H1 (cell line): ENCODE results near the gene LRRTM3. TPM values are rescaled to one million over a fixed set of nuclear protein-coding genes. Genes with fewer than 3 reads are reported as not detected.

Source experiments
- CTCF ChIA-PET: fragments of 300-600 bp; sonication (Branson Sonifier 250); formaldehyde crosslinking; loops from one replicate; lab custom pipeline; 2021; ENCODE audit not compliant: partially characterized antibody; lab: Charles Lee
- POLR2A ChIA-PET: fragments of 300-600 bp; sonication (Branson Sonifier 250); formaldehyde crosslinking; loops from one replicate; lab custom pipeline; 2021; ENCODE audit warnings: inconsistent platforms; ENCODE audit not compliant: partially characterized antibody; lab: Charles Lee
- DNase-seq, 2 experiments: peaks; one replicate each; pipeline versions ENCODE4 v3.0.0 to v3.0.0-alpha.2; 2010 to 2022; ENCODE audit warnings: low spot score in 2 of 2, low read depth in 1 of 2, mixed read lengths in 1 of 2
- FAIRE-seq: peaks from 2 replicates; lab custom pipeline; 2011; peaks lifted over from hg19 to GRCh38; lab: Jason Lieb, UNC
- H2AFZ ChIP-seq: 2 replicates; pipeline ENCODE4 v1.8.1; 2012; ENCODE audit warnings: low read length, inconsistent platforms
- H2AK5ac ChIP-seq: 2 replicates; pipeline ENCODE4 v1.6.1; 2013; ENCODE audit warnings: low read depth, low read length
- H2BK120ac ChIP-seq: replicated peaks from 2 replicates; pipeline ENCODE3; 2013; ENCODE audit warnings: low read depth, low read length, inconsistent platforms
- H2BK12ac ChIP-seq: 2 replicates; pipeline ENCODE4 v1.6.1; 2013; ENCODE audit warnings: low read depth, low read length
- H2BK15ac ChIP-seq: 2 replicates; pipeline ENCODE4 v1.6.1; 2013; ENCODE audit warnings: low read length
- H2BK20ac ChIP-seq: 2 replicates; pipeline ENCODE4 v1.6.1; 2013; ENCODE audit warnings: low read length
- H2BK5ac ChIP-seq: 2 replicates; pipeline ENCODE4 v1.6.1; 2013; ENCODE audit warnings: low read depth, low read length
- H3K14ac ChIP-seq: 2 replicates; pipeline ENCODE4 v1.6.1; 2013; ENCODE audit warnings: inconsistent platforms; ENCODE audit not compliant: insufficient read length
- H3K18ac ChIP-seq: 2 replicates; pipeline ENCODE4 v1.6.1; 2013; ENCODE audit warnings: low read length; ENCODE audit errors: extremely low read depth
- H3K23ac ChIP-seq: 2 replicates; pipeline ENCODE4 v1.6.1; 2013; ENCODE audit warnings: inconsistent platforms; ENCODE audit not compliant: insufficient read length
- H3K23me2 ChIP-seq: 2 replicates; pipeline ENCODE4 v1.6.1; 2013; ENCODE audit warnings: low read depth, low read length
- H3K27ac ChIP-seq: 2 replicates; pipeline ENCODE4 v1.6.1; 2011; ENCODE audit warnings: low read depth, low read length, inconsistent platforms
- H3K27me3 ChIP-seq, 4 experiments: replicated peaks in 1 of 4; 1 replicate in 1 of 4; 2 replicates in 3 of 4; pipeline versions ENCODE4 v1.6.1 to v1.8.1; 2011 to 2013; ENCODE audit warnings: low read length in 3 of 4, mild to moderate bottlenecking in 3 of 4, inconsistent platforms in 2 of 4, mixed read lengths in 2 of 4, moderate library complexity in 1 of 4; ENCODE audit not compliant: control insufficient read depth in 3 of 4, insufficient read depth in 3 of 4; ENCODE audit errors: extremely low read depth in 1 of 4
- H3K36me3 ChIP-seq, 4 experiments: 2 replicates each; pipeline versions ENCODE4 v1.6.1 to v1.8.1; 2011 to 2013; ENCODE audit warnings: mild to moderate bottlenecking in 4 of 4, low read length in 3 of 4, moderate library complexity in 2 of 4, control low read depth in 1 of 4, inconsistent platforms in 1 of 4; ENCODE audit not compliant: insufficient read depth in 4 of 4, control insufficient read depth in 2 of 4
- H3K4ac ChIP-seq: replicated peaks from 2 replicates; pipeline ENCODE3; 2013; ENCODE audit warnings: low read length, low read depth, mixed read lengths, inconsistent platforms; ENCODE audit not compliant: insufficient read length
- H3K4me1 ChIP-seq, 4 experiments: replicated peaks in 1 of 4; 1 replicate in 1 of 4; 2 replicates in 3 of 4; pipeline versions ENCODE4 v1.6.1 to v1.8.1; 2011 to 2013; ENCODE audit warnings: low read length in 3 of 4, inconsistent platforms in 2 of 4, mixed read lengths in 1 of 4; ENCODE audit not compliant: insufficient read depth in 4 of 4, control insufficient read depth in 3 of 4
- H3K4me2 ChIP-seq, 2 experiments: 2 replicates each; pipeline versions ENCODE4 v1.6.1 to v1.8.1; 2011 to 2013; ENCODE audit warnings: low read depth in 2 of 2, low read length in 2 of 2, control low read depth in 1 of 2, inconsistent platforms in 1 of 2, mild to moderate bottlenecking in 1 of 2; ENCODE audit not compliant: insufficient read depth in 1 of 2
- H3K4me3 ChIP-seq, 4 experiments: fragments of 200-600, 300-600 bp in 1 of 4; sonication (generic), shearing (Covaris generic), sonication (Bioruptor Twin) in 1 of 4; 2 replicates each; pipeline versions ENCODE4 v1.5.1 to v1.8.1; 2011 to 2016; ENCODE audit warnings: low read length in 4 of 4, low read depth in 3 of 4, control low read depth in 2 of 4, inconsistent platforms in 2 of 4, mild to moderate bottlenecking in 2 of 4, mixed read lengths in 1 of 4, moderate library complexity in 1 of 4; ENCODE audit not compliant: insufficient read depth in 2 of 4; ENCODE audit errors: extremely low read depth in 1 of 4
- H3K56ac ChIP-seq: replicated peaks from 2 replicates; pipeline ENCODE3; 2013; ENCODE audit warnings: low read depth, mild to moderate bottlenecking, mixed read lengths, low read length, inconsistent platforms; ENCODE audit not compliant: insufficient read length
- H3K79me1 ChIP-seq: 2 replicates; pipeline ENCODE4 v1.6.1; 2013; ENCODE audit warnings: low read depth, low read length, control low read depth
- H3K79me2 ChIP-seq, 2 experiments: 2 replicates each; pipeline versions ENCODE4 v1.6.1 to v1.8.1; 2012 to 2013; ENCODE audit warnings: low read length in 2 of 2, mild to moderate bottlenecking in 2 of 2, inconsistent platforms in 1 of 2; ENCODE audit not compliant: insufficient read depth in 2 of 2, control insufficient read depth in 1 of 2
- H3K9ac ChIP-seq, 4 experiments: replicated peaks in 1 of 4; 1 replicate in 1 of 4; 2 replicates in 3 of 4; pipeline versions ENCODE4 v1.6.1 to v1.8.1; 2011 to 2013; ENCODE audit warnings: low read depth in 3 of 4, low read length in 3 of 4, control low read depth in 2 of 4, mild to moderate bottlenecking in 2 of 4, moderate library complexity in 2 of 4, inconsistent platforms in 1 of 4; ENCODE audit errors: extremely low read depth in 1 of 4
- H3K9me3 ChIP-seq, 2 experiments: 2 replicates each; pipeline versions ENCODE4 v1.6.1 to v1.8.1; 2012 to 2013; ENCODE audit warnings: mild to moderate bottlenecking in 2 of 2, moderate library complexity in 2 of 2, control low read depth in 1 of 2, inconsistent platforms in 1 of 2, low read depth in 1 of 2, low read length in 1 of 2, mixed read lengths in 1 of 2; ENCODE audit not compliant: insufficient read depth in 2 of 2
- H4K20me1 ChIP-seq, 2 experiments: replicated peaks in 1 of 2; 2 replicates each; pipeline versions ENCODE3 to v1.8.1; 2011 to 2013; ENCODE audit warnings: inconsistent platforms in 2 of 2, low read length in 2 of 2, mild to moderate bottlenecking in 1 of 2; ENCODE audit not compliant: insufficient read depth in 2 of 2, control insufficient read depth in 1 of 2
- H4K5ac ChIP-seq: 2 replicates; pipeline ENCODE4 v1.6.1; 2013; ENCODE audit warnings: low read length, low read depth, mixed read lengths, inconsistent platforms; ENCODE audit not compliant: insufficient read length
- H4K8ac ChIP-seq: 2 replicates; pipeline ENCODE4 v1.8.0; 2013; ENCODE audit warnings: mild to moderate bottlenecking, moderate library complexity, low read length, inconsistent platforms; ENCODE audit not compliant: insufficient read depth; ENCODE audit errors: extremely low read depth
- H4K91ac ChIP-seq: replicated peaks from 2 replicates; pipeline ENCODE3; 2013; ENCODE audit warnings: low read length, mixed read lengths, inconsistent platforms; ENCODE audit not compliant: insufficient read length
- JUND ChIP-seq: IDR thresholded peaks from 2 replicates; pipeline ENCODE4 v1.6.1; 2011; ENCODE audit warnings: mild to moderate bottlenecking, improper control_type of control experiment, low read length
- KDM5A ChIP-seq: fragments of 200-600 bp; IDR thresholded peaks from 2 replicates; pipeline ENCODE4 v1.7.1; 2012; ENCODE audit warnings: mild to moderate bottlenecking, low read length, inconsistent platforms, mixed read lengths
- MAFK ChIP-seq: IDR thresholded peaks from 2 replicates; pipeline ENCODE4 v1.6.1; 2012; ENCODE audit warnings: low read depth, mild to moderate bottlenecking, improper control_type of control experiment, low read length
- RFX5 ChIP-seq: IDR thresholded peaks from 2 replicates; pipeline ENCODE4 v1.6.1; 2011; ENCODE audit warnings: low read depth, low read length, improper control_type of control experiment, borderline replicate concordance
- TCF12 ChIP-seq: IDR thresholded peaks from 2 replicates; pipeline ENCODE4 v1.6.1; 2011; ENCODE audit warnings: low read depth, mild to moderate bottlenecking, low read length
- WGBS, 2 experiments: shearing (Covaris generic) in 1 of 2; methylation state at CpG; one replicate each; pipeline versions ENCODE4 v1.1.6 to v1.1.7; 2013 to 2015; ENCODE audit warnings: low lambda C conversion rate in 2 of 2, mixed read lengths in 2 of 2, inconsistent platforms in 1 of 2, low coverage in 1 of 2, missing lambda C conversion rate in 1 of 2; ENCODE audit not compliant: insufficient replicate concordance in 2 of 2, insufficient coverage in 1 of 2, insufficient read length in 1 of 2; ENCODE audit errors: extremely low coverage in 1 of 2, missing lambda C conversion rate in 1 of 2; 5-methylcytosine and 5-hydroxymethylcytosine counted together
- polyA plus RNA-seq, 7 experiments: library from polyadenylated mRNA; depleted of rRNA in 3 of 7; stranded (reverse) in 5 of 7; unstranded in 2 of 7; fragments of >200 nt in 5 of 7; fragments of 200-250 nt in 2 of 7; gene quantifications; 1 replicate in 5 of 7; 2 replicates in 1 of 7; 4 replicates in 1 of 7; pipeline versions ENCODE4 v1.2.1 to v1.2.3, GENCODE V29; 2011 to 2013; ENCODE audit warnings: missing spikeins in 2 of 7, mixed read lengths in 2 of 7
- total RNA-seq: library from RNA; stranded (reverse); fragmentation: NEBNext Ultra II Directional; extraction: Animal tissue kit (Norgen Biotek cat#: 25700); gene quantifications from 2 replicates; pipeline ENCODE4 v1.2.1, GENCODE V29; 2021

The LRRTM3 gene
- total and polyA plus RNA-seq, 2 of the 8 experiments (the other 6 are each of a cell fraction or from before 2014, with no cell fraction given): 0.33 to 0.48 TPM

- ChIA-PET POLR2A (no interaction called here), CTCF (no interaction called here)
These were observed 151.5 kb downstream of the LRRTM3 start for GRCh38 chr10:67077376-67077775.

More at GRCh38 chr10:67077376-67077775, 151.5 kb downstream of the LRRTM3 start:
- H4K8ac ChIP-seq: no peak overlapping the region
- TF ChIP-seq RFX5 (no peak), JUND (no peak), KDM5A (no peak), TCF12 (no peak), MAFK (no peak)
- H4K20me1 ChIP-seq: no peaks in the 10 kb centered on the region
- no peak overlapping the region for H3K4me2 ChIP-seq
- no peak overlapping the region for H2BK12ac ChIP-seq
- H3K4me1 ChIP-seq: no peaks in the 10 kb centered on the region
- H3K27me3 ChIP-seq: no peaks in the 10 kb centered on the region
- no peaks in the 10 kb centered on the region for H3K79me1 ChIP-seq
- no peaks in the 10 kb centered on the region for H3K23me2 ChIP-seq
- no peaks in the 10 kb centered on the region for H3K9me3 ChIP-seq
- H3K4ac ChIP-seq: no peak overlapping the region
- no peak for DNase-seq
- no peak overlapping the region for H3K9ac ChIP-seq
- H3K14ac ChIP-seq: no peak overlapping the region
- 83% methylated on average over 1 of the region's 1 CpG; no CpG with 5 or more reads in 1 of the 2 experiments for WGBS, 2 experiments
- no peak overlapping the region for H3K27ac ChIP-seq
- no peak overlapping the region for H2BK120ac ChIP-seq
- H2AK5ac ChIP-seq: no peak overlapping the region
- FAIRE-seq: no peak
- H4K91ac ChIP-seq: no peak overlapping the region
- H2AFZ ChIP-seq: no peak overlapping the region
- H2BK20ac ChIP-seq: no peak overlapping the region
- H2BK5ac ChIP-seq: no peak overlapping the region
- no peak overlapping the region for H3K4me3 ChIP-seq
- H3K79me2 ChIP-seq: no peaks in the 10 kb centered on the region
- no peak overlapping the region for H3K23ac ChIP-seq
- no peak overlapping the region for H3K56ac ChIP-seq
- no peak overlapping the region for H4K5ac ChIP-seq
- no peaks in the 10 kb centered on the region for H3K36me3 ChIP-seq
- no peak overlapping the region for H2BK15ac ChIP-seq
- H3K18ac ChIP-seq: no peak overlapping the region
